K562 (cell line): ENCODE data around the gene KLHL18. TPM values are rescaled to one million over a fixed set of nuclear protein-coding genes. Genes with fewer than 3 reads are reported as not detected.

Experiments
- ATAC-seq: fragments of 200-7000 bp; cut with Tn5 transposase; 3 replicates; pipeline ENCODE4 v1.9.1; 2020; ENCODE audit warnings: moderate library complexity
- BruUV-seq: library from RNA; stranded (reverse); fragments of 400-500 nt; replicated peaks from 2 replicates; lab custom pipeline; 2021; lab: Mats Ljungman, UMichigan
- CTCF ChIA-PET: fragments of 300-600 bp; formaldehyde crosslinking; extraction: SDS; loops from one replicate; lab custom pipeline; 2021; ENCODE audit warnings: low intra/inter-chr PET ratio; lab: Yijun Ruan, JAX
- POLR2A ChIA-PET: fragments of 300-600, 350-650 bp; sonication (Branson Sonifier 250); formaldehyde crosslinking; extraction: SDS; loops from one replicate; lab custom pipeline; 2021; ENCODE audit warnings: antibody characterized with exemption, inconsistent platforms; lab: Yijun Ruan, JAX
- DNase-seq, 4 experiments: peaks; one replicate each; pipeline versions ENCODE4 v3.0.0 to v3.0.0-alpha.2; 2011 to 2018; ENCODE audit warnings: low spot score in 3 of 4, mixed read lengths in 3 of 4; ENCODE audit errors: extremely low read depth in 1 of 4
- FAIRE-seq: peaks from 2 replicates; lab custom pipeline; 2011; peaks lifted over from hg19 to GRCh38; lab: Jason Lieb, UNC
- H2AFZ ChIP-seq: 2 replicates; pipeline ENCODE4 v1.6.0; 2011; ENCODE audit warnings: low read depth, low read length, control low read depth, inconsistent platforms
- H3K27ac ChIP-seq: fragments of 200-600 bp; 3 replicates; pipeline ENCODE4 v1.8.0; 2011; ENCODE audit warnings: low read depth, mild to moderate bottlenecking, control low read depth, inconsistent platforms, low read length, moderate library complexity, mixed read lengths; ENCODE audit errors: extremely low read depth
- H3K27me3 ChIP-seq, 2 experiments: fragments of 300-600 bp in 1 of 2; 2 replicates in 1 of 2; 3 replicates in 1 of 2; pipeline versions ENCODE4 v1.6.0 to v1.8.0; 2011; ENCODE audit warnings: inconsistent platforms in 2 of 2, low read length in 2 of 2, mild to moderate bottlenecking in 1 of 2, mixed read lengths in 1 of 2, moderate library complexity in 1 of 2; ENCODE audit not compliant: control insufficient read depth in 2 of 2, insufficient read depth in 2 of 2
- H3K36me3 ChIP-seq: fragments of 300-600 bp; 3 replicates; pipeline ENCODE4 v1.8.0; 2011; ENCODE audit warnings: mild to moderate bottlenecking, low read length, inconsistent platforms; ENCODE audit not compliant: control insufficient read depth, insufficient read depth
- H3K4me1 ChIP-seq, 2 experiments: fragments of 200-600 bp in 1 of 2; replicated peaks in 1 of 2; 2 replicates in 1 of 2; 3 replicates in 1 of 2; pipeline versions ENCODE4 v1.5.1 to v1.8.0; 2011; ENCODE audit warnings: inconsistent platforms in 2 of 2, low read length in 2 of 2, mild to moderate bottlenecking in 1 of 2, mixed read lengths in 1 of 2, moderate library complexity in 1 of 2; ENCODE audit not compliant: control insufficient read depth in 2 of 2, insufficient read depth in 2 of 2
- H3K4me2 ChIP-seq: 2 replicates; pipeline ENCODE4 v1.6.1; 2011; ENCODE audit warnings: low read length, control low read depth, inconsistent platforms, mixed read lengths; ENCODE audit not compliant: insufficient read depth
- H3K4me3 ChIP-seq: fragments of 200-600 bp; sonication (generic), shearing (Covaris generic); 2 replicates; pipeline ENCODE4 v1.5.1; 2016; ENCODE audit warnings: control low read depth, inconsistent platforms
- H3K79me2 ChIP-seq: fragments of 200-600 bp; 3 replicates; pipeline ENCODE4 v1.8.0; 2011; ENCODE audit warnings: low read length, inconsistent platforms; ENCODE audit not compliant: control insufficient read depth, insufficient read depth
- H3K9ac ChIP-seq, 2 experiments: 2 replicates each; pipeline versions ENCODE4 v1.6.0 to v1.6.1; 2011; ENCODE audit warnings: low read depth in 2 of 2, low read length in 2 of 2, control low read depth in 1 of 2, inconsistent platforms in 1 of 2, mild to moderate bottlenecking in 1 of 2, mixed read lengths in 1 of 2; ENCODE audit not compliant: insufficient read depth in 1 of 2
- H3K9me1 ChIP-seq: one replicate; pipeline ENCODE4 v1.6.0; 2011; ENCODE audit warnings: inconsistent platforms, mild to moderate bottlenecking, low read length, moderate library complexity; ENCODE audit not compliant: control insufficient read depth, insufficient read depth
- H3K9me3 ChIP-seq: replicated peaks from 2 replicates; pipeline ENCODE4 v1.5.1; 2011; ENCODE audit warnings: low read depth, low read length, inconsistent platforms; ENCODE audit not compliant: control insufficient read depth, insufficient read depth
- H4K20me1 ChIP-seq: replicated peaks from 2 replicates; pipeline ENCODE4 v1.6.1; 2011; ENCODE audit warnings: low read length, inconsistent platforms, mixed read lengths; ENCODE audit not compliant: control insufficient read depth, insufficient read depth
- DMBX1 ChIP-seq: fragments of 250-450 bp; sonication (Bioruptor Pico); IDR thresholded peaks from 2 replicates; pipeline ENCODE4 v1.8.0; 2022; ENCODE audit warnings: inconsistent platforms, mild to moderate bottlenecking, moderate library complexity, borderline replicate concordance
- GATAD2A ChIP-seq: fragments of 450-650 bp; IDR thresholded peaks from 2 replicates; pipeline ENCODE4 v1.6.1; 2017
- HBP1 ChIP-seq: fragments of 450-650 bp; formaldehyde crosslinking; IDR thresholded peaks from 2 replicates; pipeline ENCODE4 v1.4.0; 2022; ENCODE audit warnings: missing genetic modification characterization
- NELFE ChIP-seq: IDR thresholded peaks from 2 replicates; pipeline ENCODE4 v1.6.1; 2011; ENCODE audit warnings: mild to moderate bottlenecking; ENCODE audit not compliant: insufficient read depth, insufficient read length
- XRCC4 ChIP-seq: IDR thresholded peaks from one replicate; pipeline ENCODE4 v1.6.1; 2011; ENCODE audit not compliant: insufficient read depth, insufficient read length; ENCODE audit errors: extremely low read depth
- WGBS: fragments of 100-300 bp; shearing (Covaris generic); methylation state at CpG from one replicate; pipeline ENCODE4 v1.1.6; 2016; ENCODE audit warnings: low coverage, mixed read lengths; ENCODE audit not compliant: insufficient coverage; ENCODE audit errors: missing lambda C conversion rate; 5-methylcytosine and 5-hydroxymethylcytosine counted together
- in situ Hi-C: fragments of 300-500 bp; cut with MboI; formaldehyde crosslinking; loops from 4 replicates; pipeline ENCODE4 v1.15.0; 2018; ENCODE audit warnings: inconsistent platforms, mixed read lengths
- intact Hi-C: fragments of 100-400 bp; cut with micrococcal nuclease; formaldehyde crosslinking; loops from 2 replicates; pipeline ENCODE4 v1.14.2; 2022
- polyA plus RNA-seq, 8 experiments: library from polyadenylated mRNA; depleted of rRNA in 4 of 8; stranded (reverse) in 5 of 8; unstranded in 3 of 8; fragments of >200 nt; fragmentation: Nextera tagmentation in 2 of 8; fragmentation: Illumina TruSeq in 1 of 8; extraction: Ambion mirVana in 2 of 8; extraction: Trizol in 1 of 8; gene quantifications; 2 replicates each; pipeline versions ENCODE4 v1.2.1 to v1.2.3, GENCODE V29; 2011 to 2014; ENCODE audit warnings: inconsistent platforms in 1 of 8, missing spikeins in 1 of 8
- total RNA-seq, 7 experiments: library from RNA; depleted of rRNA in 6 of 7; stranded (reverse); fragments of >200 nt in 6 of 7; fragmentation: Illumina TruSeq in 2 of 7; extraction: Trizol in 2 of 7; gene quantifications; 2 replicates each; pipeline versions ENCODE4 v1.2.1 to v1.2.3, GENCODE V29; 2011 to 2021; ENCODE audit warnings: low replicate concordance in 1 of 7
- TF ChIP-seq, protein P1 (sequence below): fragments of 450-650 bp; formaldehyde crosslinking; conservative IDR thresholded peaks from 2 replicates; pipeline ENCODE4 v1.4.0; 2022; ENCODE audit warnings: mild to moderate bottlenecking, missing genetic modification characterization

The KLHL18 gene
- total and polyA plus RNA-seq, 9 of the 15 experiments (the other 6 are each of a cell fraction or from before 2014, with no cell fraction given) = 26.7 to 97.5 (median 48.7) TPM

GRCh38 chr3:47295322-47295721, 12.6 kb downstream of the KLHL18 start:
- POLR2A ChIA-PET = interaction anchor here (0.9 to 5.6 kb wide), 7 partner anchors 8 to 29 kb away, joined by 3 to 42 read pairs (median 4); no protein-coding TSS in a partner anchor
- 74% methylated on average over 2 of the region's 2 CpGs for WGBS
- Histone ChIP-seq H3K9me3 (no peaks in the 10 kb centered on the region), H3K27ac (no peak overlapping the region; the same call in 2 of the 3 replicates), H4K20me1 (no peaks in the 10 kb centered on the region), H3K4me1 (peaks cover 11 to 50% of the 10 kb centered on the region in 2 experiments; a peak in 4 of 5 replicates), H3K27me3 (no peaks in the 10 kb centered on the region), H2AFZ (no peak overlapping the region), H3K4me2 (no peak overlapping the region), H3K79me2 (peaks cover 90% of the 10 kb centered on the region)
- CTCF ChIA-PET = no interaction called here
- ATAC-seq = peak; percentile 20
- intact Hi-C loops = no loop called here
- FAIRE-seq = no peak
- BruUV-seq = no TSS peak
- in situ Hi-C loops = no loop called here
- TF ChIP-seq HBP1 (CRISPR knock-in tag) = 0 out of 2 replicates have a peak, but pooled peaks have one; percentile 19
- TF ChIP-seq DMBX1 (CRISPR knock-in tag) = no peak
- TF ChIP-seq XRCC4 = no peak
- TF ChIP-seq, protein P1, sequence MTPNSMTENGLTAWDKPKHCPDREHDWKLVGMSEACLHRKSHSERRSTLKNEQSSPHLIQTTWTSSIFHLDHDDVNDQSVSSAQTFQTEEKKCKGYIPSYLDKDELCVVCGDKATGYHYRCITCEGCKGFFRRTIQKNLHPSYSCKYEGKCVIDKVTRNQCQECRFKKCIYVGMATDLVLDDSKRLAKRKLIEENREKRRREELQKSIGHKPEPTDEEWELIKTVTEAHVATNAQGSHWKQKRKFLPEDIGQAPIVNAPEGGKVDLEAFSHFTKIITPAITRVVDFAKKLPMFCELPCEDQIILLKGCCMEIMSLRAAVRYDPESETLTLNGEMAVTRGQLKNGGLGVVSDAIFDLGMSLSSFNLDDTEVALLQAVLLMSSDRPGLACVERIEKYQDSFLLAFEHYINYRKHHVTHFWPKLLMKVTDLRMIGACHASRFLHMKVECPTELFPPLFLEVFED (CRISPR knock-in tag) = peak; percentile 56; the same call in 1 of the 2 replicates
- TF ChIP-seq GATAD2A = no peak
- TF ChIP-seq NELFE = no peak
- TF ChIP-seq, all 486 proteins: peak for 2
- peaks cover 53% of the 10 kb centered on the region for H3K36me3 ChIP-seq
- H3K4me3 ChIP-seq = no peak overlapping the region
- DNase-seq = no peak
- no peaks in the 10 kb centered on the region for H3K9me1 ChIP-seq
- peak overlapping the region in 1 of 2 experiments; percentile 3; a peak in 1 of 4 replicates for H3K9ac ChIP-seq
